ENCODE results near the gene MRPL58. TPM values are rescaled to one million over a fixed set of nuclear protein-coding genes. Genes with fewer than 3 reads are reported as not detected.
"Not testable (repeated sequence)": the region's sequence is repeated elsewhere in the genome, so short reads cannot be mapped to it uniquely, and the experiment has no call there.

Gene MRPL58
- total and polyA plus RNA-seq, 7 donors: 50.4 to 80.6 (median 64.1) TPM

- ATAC-seq (no peak), DNase-seq (peak in 1 of 2 donors; percentile 27)
- no peak for TF ChIP-seq CTCF (IDR thresholded peaks at IDR 0.05)
- no peak overlapping the region for H3K4me3 ChIP-seq
- H3K9me3 ChIP-seq: no peaks in the 10 kb centered on the region
- intact Hi-C loops (cut with DNase I): loop anchor here in 1 of 2 donors (5.0 kb wide), 1 partner anchor 43 kb away; no protein-coding TSS in a partner anchor
- H3K36me3 ChIP-seq (ENCODE audit: insufficient read depth in 1 of 2, low read depth in 1 of 2): no peaks in the 10 kb centered on the region
- H3K27me3 ChIP-seq (ENCODE audit: insufficient read depth in 3 of 3, low read length in 2 of 3): no peaks in the 10 kb centered on the region
- H3K27ac ChIP-seq: no peak overlapping the region
- H3K4me1 ChIP-seq: no peaks in the 10 kb centered on the region
- 89 to 94% (median 90%) methylated on average over 8 of the region's 8 CpGs for WGBS, 3 donors
Measured at GRCh38 chr17:75005291-75005690, 7.2 kb upstream of the MRPL58 start.

- H3K27ac ChIP-seq; H3K4me1 ChIP-seq; H3K36me3 ChIP-seq (ENCODE audit: insufficient read depth in 1 of 2, low read depth in 1 of 2); ATAC-seq; H3K27me3 ChIP-seq (ENCODE audit: insufficient read depth in 3 of 3, low read length in 2 of 3); H3K4me3 ChIP-seq; DNase-seq; H3K9me3 ChIP-seq: not testable (repeated sequence)
- intact Hi-C loops (cut with DNase I): loop anchor here in 1 of 2 donors (5.0 kb wide), 1 partner anchor 44 kb away; no protein-coding TSS in a partner anchor
- 93 to 97% (median 96%) methylated on average over 6 of the region's 6 CpGs for WGBS, 3 donors
Measured at GRCh38 chr17:75006084-75006483, 6.4 kb upstream of the MRPL58 start.

- Histone ChIP-seq H3K27me3 (ENCODE audit: insufficient read depth in 3 of 3, low read length in 2 of 3) (no peaks in the 10 kb centered on the region), H3K27ac (no peak overlapping the region), H3K4me3 (no peak overlapping the region), H3K4me1 (peaks cover 2% of the 10 kb centered on the region), H3K9me3 (no peaks in the 10 kb centered on the region), H3K36me3 (ENCODE audit: insufficient read depth in 1 of 2, low read depth in 1 of 2) (no peaks in the 10 kb centered on the region)
- 87 to 95% (median 87%) methylated on average over 5 of the region's 5 CpGs for WGBS, 3 donors
- ATAC-seq: no peak
- DNase-seq: peak in 1 of 2 donors; percentile 25
- intact Hi-C loops (cut with DNase I): loop anchor here in 1 of 2 donors (5.0 kb wide), 1 partner anchor 44 kb away; no protein-coding TSS in a partner anchor
- no peak for TF ChIP-seq CTCF (IDR thresholded peaks at IDR 0.05)
Measured at GRCh38 chr17:75006653-75007052, 5.8 kb upstream of the MRPL58 start.

GRCh38 chr17:75008373-75008772 is 4.1 kb upstream of the MRPL58 start:
- Histone ChIP-seq H3K9me3 (no peaks in the 10 kb centered on the region), H3K27me3 (ENCODE audit: insufficient read depth in 3 of 3, low read length in 2 of 3) (no peaks in the 10 kb centered on the region), H3K4me1 (peaks cover 9% of the 10 kb centered on the region), H3K36me3 (ENCODE audit: insufficient read depth in 1 of 2, low read depth in 1 of 2) (no peaks in the 10 kb centered on the region), H3K27ac (no peak overlapping the region), H3K4me3 (no peak overlapping the region)
- 88 to 91% (median 90%) methylated on average over 6 of the region's 6 CpGs for WGBS, 3 donors
- DNase-seq (peak in 1 of 2 donors; percentile 16), ATAC-seq (no peak)
- intact Hi-C loops (cut with DNase I): loop anchor here in 1 of 2 donors (5.0 kb wide), 1 partner anchor 46 kb away; no protein-coding TSS in a partner anchor
- no peak for TF ChIP-seq CTCF (IDR thresholded peaks at IDR 0.05)

GRCh38 chr17:75009139-75009724 is 3.2 kb upstream of the MRPL58 start:
- intact Hi-C loops (cut with DNase I): loop anchor here in 1 of 2 donors (5.0 kb wide), 1 partner anchor 47 kb away; no protein-coding TSS in a partner anchor
- WGBS, 3 donors: 75 to 81% (median 80%) methylated on average over 2 of the region's 2 CpGs
- Histone ChIP-seq H3K4me1 (peaks cover 15% of the 10 kb centered on the region), H3K4me3 (no peak overlapping the region), H3K9me3 (no peaks in the 10 kb centered on the region), H3K36me3 (ENCODE audit: insufficient read depth in 1 of 2, low read depth in 1 of 2) (no peaks in the 10 kb centered on the region), H3K27ac (no peak overlapping the region), H3K27me3 (ENCODE audit: insufficient read depth in 3 of 3, low read length in 2 of 3) (no peaks in the 10 kb centered on the region)
- no peak for TF ChIP-seq CTCF (IDR thresholded peaks at IDR 0.05)
- DNase-seq (peak in 1 of 2 donors; percentile 23), ATAC-seq (no peak)
